ENCODE data around the gene CACNA1A.

CACNA1A gene

GRCh38 chr19:13541554-13541953 lies 35.3 kb upstream of the CACNA1A start:
- H3F3A ChIP-seq (ENCODE audit: insufficient read depth): no peaks in the 10 kb centered on the region
- H4K20me1 ChIP-seq (ENCODE audit: low read depth, low read length): no peaks in the 10 kb centered on the region
- H2AFZ ChIP-seq (ENCODE audit: low read depth, low read length, severe bottlenecking): no peak overlapping the region
- H3K9me2 ChIP-seq (replicated peaks; ENCODE audit: insufficient read depth, low read length): no peaks in the 10 kb centered on the region
- no peaks in the 10 kb centered on the region for H3K36me3 ChIP-seq (ENCODE audit: low read length)
- H3K4me3 ChIP-seq (ENCODE audit: insufficient read depth, low read length, poor library complexity, severe bottlenecking): no peak overlapping the region
- no peaks in the 10 kb centered on the region for H3K27me3 ChIP-seq (ENCODE audit: low read length)
- no peak overlapping the region for H3K4me2 ChIP-seq (ENCODE audit: low read depth, low read length, poor library complexity, severe bottlenecking)
- no peaks in the 10 kb centered on the region for H3K9me3 ChIP-seq (ENCODE audit: insufficient read depth, low read length)
- no peak overlapping the region for H3K9ac ChIP-seq (ENCODE audit: low read length)
- TF ChIP-seq, protein P1, sequence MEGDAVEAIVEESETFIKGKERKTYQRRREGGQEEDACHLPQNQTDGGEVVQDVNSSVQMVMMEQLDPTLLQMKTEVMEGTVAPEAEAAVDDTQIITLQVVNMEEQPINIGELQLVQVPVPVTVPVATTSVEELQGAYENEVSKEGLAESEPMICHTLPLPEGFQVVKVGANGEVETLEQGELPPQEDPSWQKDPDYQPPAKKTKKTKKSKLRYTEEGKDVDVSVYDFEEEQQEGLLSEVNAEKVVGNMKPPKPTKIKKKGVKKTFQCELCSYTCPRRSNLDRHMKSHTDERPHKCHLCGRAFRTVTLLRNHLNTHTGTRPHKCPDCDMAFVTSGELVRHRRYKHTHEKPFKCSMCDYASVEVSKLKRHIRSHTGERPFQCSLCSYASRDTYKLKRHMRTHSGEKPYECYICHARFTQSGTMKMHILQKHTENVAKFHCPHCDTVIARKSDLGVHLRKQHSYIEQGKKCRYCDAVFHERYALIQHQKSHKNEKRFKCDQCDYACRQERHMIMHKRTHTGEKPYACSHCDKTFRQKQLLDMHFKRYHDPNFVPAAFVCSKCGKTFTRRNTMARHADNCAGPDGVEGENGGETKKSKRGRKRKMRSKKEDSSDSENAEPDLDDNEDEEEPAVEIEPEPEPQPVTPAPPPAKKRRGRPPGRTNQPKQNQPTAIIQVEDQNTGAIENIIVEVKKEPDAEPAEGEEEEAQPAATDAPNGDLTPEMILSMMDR (IDR thresholded peaks at IDR 0.05; ENCODE audit: insufficient read depth, low read length, poor library complexity, severe bottlenecking): no peak
- no peak for TF ChIP-seq EZH2phosphoT487 (conservative IDR thresholded peaks at IDR 0.05; ENCODE audit: low read length)
- H3K27ac ChIP-seq (ENCODE audit: low read depth, low read length): no peak overlapping the region
- no peaks in the 10 kb centered on the region for H3K79me2 ChIP-seq (ENCODE audit: insufficient read depth, low read length)

DNA sequence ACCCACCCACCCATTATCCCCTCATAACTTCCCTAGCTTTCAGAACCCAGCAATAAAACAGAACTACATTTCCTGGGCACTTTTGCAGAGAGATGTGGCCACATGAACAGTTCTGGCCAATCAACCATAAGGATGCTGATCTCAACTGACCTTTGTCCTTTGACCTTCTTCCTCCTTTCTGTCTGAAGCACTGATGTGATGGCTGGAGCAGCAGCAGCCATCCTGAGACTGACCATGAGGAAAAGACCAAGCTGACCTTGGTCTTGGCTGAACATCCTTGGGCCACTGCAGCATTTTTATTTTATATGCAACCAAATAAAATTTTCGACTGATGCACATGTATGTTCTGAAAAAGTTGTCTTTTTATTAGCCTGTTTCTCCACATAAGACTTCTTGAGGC lies 33.1 kb upstream of the CACNA1A start:
- Histone ChIP-seq H2AFZ (ENCODE audit: low read depth, low read length, severe bottlenecking) (no peak overlapping the region), H3K27ac (ENCODE audit: low read depth, low read length) (no peak overlapping the region), H4K20me1 (ENCODE audit: low read depth, low read length) (no peaks in the 10 kb centered on the region), H3K79me2 (ENCODE audit: insufficient read depth, low read length) (no peaks in the 10 kb centered on the region), H3K36me3 (ENCODE audit: low read length) (no peaks in the 10 kb centered on the region), H3K27me3 (ENCODE audit: low read length) (no peaks in the 10 kb centered on the region), H3K9me3 (ENCODE audit: insufficient read depth, low read length) (no peaks in the 10 kb centered on the region), H3K9ac (ENCODE audit: low read length) (no peak overlapping the region), H3K4me3 (ENCODE audit: insufficient read depth, low read length, poor library complexity, severe bottlenecking) (no peak overlapping the region), H3F3A (ENCODE audit: insufficient read depth) (no peaks in the 10 kb centered on the region), H3K9me2 (replicated peaks; ENCODE audit: insufficient read depth, low read length) (no peaks in the 10 kb centered on the region), H3K4me2 (ENCODE audit: low read depth, low read length, poor library complexity, severe bottlenecking) (no peak overlapping the region)
- TF ChIP-seq, protein P1 (IDR thresholded peaks at IDR 0.05; ENCODE audit: insufficient read depth, low read length, poor library complexity, severe bottlenecking): no peak
- TF ChIP-seq EZH2phosphoT487 (conservative IDR thresholded peaks at IDR 0.05; ENCODE audit: low read length): no peak

DNA sequence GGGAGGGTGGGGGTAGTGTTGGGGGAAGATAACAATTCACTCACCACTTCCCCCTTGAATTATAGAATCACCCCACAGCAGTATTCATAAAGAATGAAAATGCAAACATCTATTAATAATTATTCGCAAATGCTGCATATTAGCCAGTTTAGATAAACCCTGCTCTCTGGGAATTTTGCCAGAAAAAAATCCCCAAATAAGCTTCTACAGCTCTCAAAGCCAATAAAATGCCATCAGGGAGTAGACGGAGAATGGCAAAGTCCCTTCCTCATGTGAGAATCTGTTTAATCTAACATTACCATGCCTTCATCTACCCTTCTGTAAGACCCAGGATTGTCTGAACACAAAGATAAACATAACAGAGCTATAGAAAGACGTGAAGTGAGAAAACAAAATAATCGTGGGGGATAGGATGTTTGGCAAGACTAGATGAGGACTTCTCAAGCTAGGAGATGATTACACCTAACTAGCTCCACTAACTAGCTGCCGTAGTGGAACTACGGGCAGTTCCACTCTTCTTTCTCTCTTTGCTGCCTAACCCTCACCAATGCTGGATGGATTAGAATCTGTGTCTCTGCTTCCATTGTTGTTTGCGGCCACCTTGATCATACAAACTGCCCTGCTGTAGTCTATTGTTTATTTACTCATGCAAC lies 32.4 kb upstream of the CACNA1A start:
- Histone ChIP-seq H4K20me1 (ENCODE audit: low read depth, low read length) (no peaks in the 10 kb centered on the region), H3K79me2 (ENCODE audit: insufficient read depth, low read length) (no peaks in the 10 kb centered on the region), H3K27ac (ENCODE audit: low read depth, low read length) (no peak overlapping the region), H3K27me3 (ENCODE audit: low read length) (no peaks in the 10 kb centered on the region), H3K9me2 (replicated peaks; ENCODE audit: insufficient read depth, low read length) (no peaks in the 10 kb centered on the region), H3K9me3 (ENCODE audit: insufficient read depth, low read length) (no peaks in the 10 kb centered on the region), H3F3A (ENCODE audit: insufficient read depth) (no peaks in the 10 kb centered on the region), H3K9ac (ENCODE audit: low read length) (no peak overlapping the region), H3K4me3 (ENCODE audit: insufficient read depth, low read length, poor library complexity, severe bottlenecking) (no peak overlapping the region), H3K36me3 (ENCODE audit: low read length) (no peaks in the 10 kb centered on the region), H2AFZ (ENCODE audit: low read depth, low read length, severe bottlenecking) (no peak overlapping the region), H3K4me2 (ENCODE audit: low read depth, low read length, poor library complexity, severe bottlenecking) (no peak overlapping the region)
- TF ChIP-seq, protein P1 (IDR thresholded peaks at IDR 0.05; ENCODE audit: insufficient read depth, low read length, poor library complexity, severe bottlenecking): no peak
- no peak for TF ChIP-seq EZH2phosphoT487 (conservative IDR thresholded peaks at IDR 0.05; ENCODE audit: low read length)

Data from SU-DHL-6 (cell line).